ENCODE results near the gene USP7.
"Not testable (repeated sequence)": the region's sequence is repeated elsewhere in the genome, so short reads cannot be mapped to it uniquely, and the experiment has no call there.

USP7 gene

DNA sequence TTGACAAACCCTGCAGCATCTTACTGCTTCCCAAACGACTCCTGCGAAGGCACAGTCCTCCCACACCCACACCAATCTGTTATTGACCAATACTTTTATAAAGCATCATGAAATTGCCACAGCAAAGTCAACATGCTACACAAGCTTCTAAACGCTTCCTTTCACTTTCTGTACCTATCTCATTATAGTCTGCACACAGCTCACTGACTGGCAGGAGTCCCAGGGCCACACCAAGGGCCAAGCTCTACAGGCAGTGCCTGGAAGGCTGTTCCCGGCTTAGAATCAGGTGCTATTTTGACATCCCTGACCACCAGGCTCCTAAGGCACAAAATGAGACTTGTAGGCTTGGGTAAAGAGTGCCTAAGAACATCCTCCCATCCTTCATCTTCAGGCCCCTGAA, 39.5 kb downstream of the USP7 start:
- DNase-seq (ENCODE audit: low read depth in 2 of 2), result no peak

DNA sequence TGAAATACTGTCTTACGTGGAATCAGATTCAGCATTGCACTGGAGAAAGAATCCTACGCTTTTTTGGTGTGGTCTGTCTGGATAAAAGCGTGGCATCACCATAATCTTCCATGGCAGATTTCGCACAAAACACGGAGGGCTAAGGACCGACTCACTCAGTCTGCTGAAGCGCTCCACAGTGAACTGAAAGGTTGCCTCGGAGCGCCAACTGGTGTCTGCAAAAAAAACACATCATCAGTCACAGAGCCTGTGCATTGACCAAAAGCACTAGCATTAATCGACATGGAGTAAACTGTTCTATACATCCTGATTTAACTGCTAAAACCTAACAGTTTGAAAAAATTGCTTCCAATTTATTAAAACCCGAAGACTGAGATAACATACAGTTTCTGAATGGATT, 40.5 kb downstream of the USP7 start:
- no peak for DNase-seq (ENCODE audit: low read depth in 2 of 2)

DNA sequence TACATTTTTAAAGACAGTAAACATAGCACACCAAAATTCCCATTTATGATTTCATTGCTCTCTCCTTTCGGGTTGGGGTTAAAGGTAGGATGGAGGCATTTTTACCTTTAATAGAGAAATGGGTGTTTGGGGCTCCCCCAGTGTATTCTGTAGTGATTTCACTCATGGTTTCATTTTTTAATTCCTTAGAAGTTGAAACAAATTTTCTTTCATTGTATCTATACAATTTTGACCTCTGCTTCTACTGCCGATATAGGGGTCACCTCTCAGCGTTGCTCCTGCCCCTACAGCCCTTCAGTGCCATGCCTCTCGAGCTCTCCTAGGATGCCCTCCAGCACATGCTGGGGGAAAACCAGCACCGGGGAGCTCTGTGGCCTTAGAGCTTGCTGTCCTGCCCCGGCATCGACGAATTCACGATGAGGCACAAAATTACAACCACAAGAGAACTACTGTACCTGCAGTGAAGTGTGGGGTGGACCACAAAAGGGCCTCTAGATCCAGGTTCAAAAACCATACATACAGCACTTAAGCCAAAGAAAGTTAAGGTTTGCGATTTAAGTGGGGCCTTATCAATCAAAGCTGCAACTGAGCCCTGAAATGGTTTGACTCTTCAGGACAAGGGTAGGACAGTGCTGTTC, 42.2 kb downstream of the USP7 start:
- no peak for DNase-seq (ENCODE audit: low read depth in 2 of 2)

- DNase-seq (ENCODE audit: low read depth in 2 of 2), result no peak
Observed at GRCh38 chr16:8920645-8921346, 42.9 kb downstream of the USP7 start.

DNA sequence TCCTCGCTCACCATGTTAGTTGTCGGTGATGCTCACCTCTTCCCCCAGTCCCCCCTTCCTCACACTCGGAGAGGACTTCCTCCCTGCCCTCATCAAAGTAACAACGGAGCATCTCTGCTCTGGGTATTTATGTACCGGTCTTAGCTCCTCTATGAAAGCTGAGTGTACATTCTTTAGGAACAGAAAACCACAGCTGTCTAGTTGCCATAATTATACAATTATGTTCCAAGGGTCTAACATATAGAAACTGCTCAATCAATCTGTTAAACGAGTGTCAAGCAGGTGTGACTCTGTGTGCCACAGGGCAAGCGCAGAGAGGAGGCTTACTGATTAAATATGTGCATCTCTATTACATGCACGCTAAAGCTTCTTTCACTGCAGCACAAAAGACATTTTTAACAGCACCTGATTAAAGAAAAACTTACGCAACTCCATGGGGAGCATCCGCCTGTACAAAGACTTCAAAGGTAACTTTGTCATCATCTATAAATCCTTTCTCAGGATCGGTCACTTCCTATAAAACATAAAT, 43.7 kb downstream of the USP7 start:
- no peak for DNase-seq (ENCODE audit: low read depth in 2 of 2)

- DNase-seq (ENCODE audit: low read depth in 2 of 2), result no peak
Observed at GRCh38 chr16:8919089-8919933, 44.4 kb downstream of the USP7 start.

DNA sequence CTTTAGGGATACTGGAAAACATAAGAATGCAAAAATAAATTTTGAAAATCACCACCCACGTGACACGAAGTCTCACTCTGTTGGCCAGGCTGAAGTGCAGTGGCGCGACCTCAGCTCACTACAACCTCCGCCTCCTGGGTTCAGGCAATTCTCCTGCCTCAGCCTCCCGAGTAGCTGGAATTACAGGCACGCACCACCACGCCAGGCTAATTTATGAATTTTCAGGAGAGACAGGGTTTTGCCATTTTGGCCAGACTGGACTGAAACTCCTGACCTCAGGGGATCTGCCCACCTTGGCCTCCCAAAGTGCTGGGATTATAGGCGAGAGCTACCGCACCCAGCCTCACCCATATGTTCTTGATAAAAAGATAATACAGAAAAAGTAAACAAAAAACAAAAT, 46.4 kb downstream of the USP7 start:
- not testable (repeated sequence) for DNase-seq (ENCODE audit: low read depth in 2 of 2)

- DNase-seq (ENCODE audit: low read depth in 2 of 2), result no peak
Observed at GRCh38 chr16:8916541-8917225, 47.0 kb downstream of the USP7 start.

GRCh38 chr16:8915722-8916301, 47.9 kb downstream of the USP7 start:
- DNase-seq (ENCODE audit: low read depth in 2 of 2), result no peak

- DNase-seq (ENCODE audit: low read depth in 2 of 2), result no peak
Observed at GRCh38 chr16:8914098-8914497, 49.6 kb downstream of the USP7 start.

DNA sequence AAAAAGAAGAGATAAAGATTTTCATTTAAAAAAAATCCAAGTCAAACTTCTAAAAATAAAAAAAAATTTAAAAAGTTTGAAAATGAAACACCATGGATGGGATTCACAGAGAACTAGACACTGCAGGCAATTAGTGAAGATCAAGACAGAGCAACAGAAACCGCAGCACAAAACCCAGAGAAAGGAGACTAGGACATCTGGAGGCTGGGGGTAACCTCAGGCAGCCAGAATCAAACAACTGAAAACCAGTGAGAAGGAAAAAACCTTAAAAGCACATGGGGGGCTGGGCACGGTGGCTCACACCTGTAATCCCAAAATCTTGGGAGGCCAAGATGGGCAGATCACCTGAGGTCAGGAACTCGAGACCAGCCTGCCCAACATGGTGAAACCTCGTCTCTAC, 50.9 kb downstream of the USP7 start:
- no peak for DNase-seq (ENCODE audit: low read depth in 2 of 2)

- no peak for DNase-seq (ENCODE audit: low read depth in 2 of 2)
Observed at GRCh38 chr16:8910811-8911210, 52.9 kb downstream of the USP7 start.

GRCh38 chr16:8908810-8909468, 54.8 kb downstream of the USP7 start:
- no peak for DNase-seq (ENCODE audit: low read depth in 2 of 2)

DNA sequence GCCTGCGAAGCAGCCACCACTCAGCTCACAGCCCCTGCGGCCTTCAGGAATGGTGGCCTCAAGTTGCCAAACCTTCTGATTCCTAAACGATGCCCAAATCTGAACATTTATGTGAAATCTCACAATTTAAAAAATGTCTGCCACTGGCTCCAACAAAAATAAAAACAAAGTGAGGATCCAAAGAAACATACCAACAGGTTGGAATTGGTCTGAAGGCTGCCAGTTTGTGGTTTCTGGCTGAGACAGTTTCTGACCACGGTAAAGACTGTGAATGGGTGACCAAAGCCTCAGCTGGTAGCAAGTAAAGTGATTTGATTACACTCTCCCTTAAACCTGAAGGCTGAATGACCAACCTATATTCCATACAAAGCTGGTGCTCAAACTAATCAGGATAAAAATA, 56.6 kb downstream of the USP7 start:
- DNase-seq (ENCODE audit: low read depth in 2 of 2), result no peak

- no peak for DNase-seq (ENCODE audit: low read depth in 2 of 2)
Observed at GRCh38 chr16:8905795-8906591, 57.7 kb downstream of the USP7 start.

GRCh38 chr16:8905168-8905762, 58.4 kb downstream of the USP7 start:
- DNase-seq (ENCODE audit: low read depth in 2 of 2), result no peak

- DNase-seq (ENCODE audit: low read depth in 2 of 2), result no peak
Observed at GRCh38 chr16:8904018-8904430, 59.7 kb downstream of the USP7 start.

GRCh38 chr16:8903004-8903403, 60.7 kb downstream of the USP7 start:
- DNase-seq (ENCODE audit: low read depth in 2 of 2), result no peak

GRCh38 chr16:8901320-8901861, 62.3 kb downstream of the USP7 start:
- no peak for DNase-seq (ENCODE audit: low read depth in 2 of 2)
